ENCODE measurements around the gene GABRD. TPM values are rescaled to one million over a fixed set of nuclear protein-coding genes. Genes with fewer than 3 reads are reported as not detected.

GABRD gene
- total and polyA plus RNA-seq, 2 donors from 2014 or later, result 0.63 to 1.1 TPM

DNA sequence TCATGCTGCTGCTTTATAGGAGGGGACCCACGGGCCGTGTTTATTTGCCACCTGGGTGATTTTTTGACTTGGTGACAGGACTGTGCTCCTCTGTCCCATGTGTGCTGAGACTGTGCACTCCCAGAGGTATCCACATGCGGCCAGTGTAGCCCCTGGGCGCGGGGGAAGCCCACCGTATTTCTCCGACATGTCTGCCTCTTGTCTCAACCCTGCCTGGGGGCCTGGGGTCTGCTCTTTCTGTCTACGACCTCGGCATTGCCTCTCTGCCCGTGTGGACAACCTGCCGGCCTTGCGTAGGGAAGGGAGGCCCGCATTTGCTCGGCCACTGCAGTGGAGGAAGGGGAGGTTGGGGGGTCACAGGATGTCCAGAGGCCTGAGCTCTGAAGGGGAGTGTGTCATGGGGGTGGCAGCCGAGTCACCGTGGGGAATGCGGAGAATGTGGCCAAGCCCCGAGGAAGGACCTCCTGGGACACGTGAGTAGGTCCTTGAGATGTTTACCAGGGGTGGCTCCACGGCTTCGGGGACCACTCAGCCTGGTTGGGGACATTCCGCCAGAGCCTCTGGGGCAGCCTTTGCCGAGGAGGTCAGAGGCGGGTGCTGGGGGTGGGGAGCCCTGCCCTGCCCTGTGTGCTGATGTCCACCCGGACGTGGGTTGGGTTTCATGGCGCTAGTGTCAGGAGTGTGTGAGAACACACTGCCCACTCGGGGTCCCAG, 42.1 kb downstream of the GABRD start:
- H3K4me1 ChIP-seq (ENCODE audit: control insufficient read depth in 2 of 3, insufficient read depth in 2 of 3, low read depth in 1 of 3, low read length in 3 of 3), result no peaks in the 10 kb centered on the region
- H3K9ac ChIP-seq (ENCODE audit: low read length in 3 of 3), result no peak overlapping the region
- H3K36me3 ChIP-seq (ENCODE audit: control insufficient read depth in 2 of 3, insufficient read depth in 3 of 3, low read length in 3 of 3), result peaks cover 0 to 8% (median 0%) of the 10 kb centered on the region in 3 donors
- H3K4me3 ChIP-seq (ENCODE audit: low read length in 3 of 3), result no peak overlapping the region
- intact Hi-C loops (cut with DNase I), result no loop called here
- TF ChIP-seq CTCF (IDR thresholded peaks at IDR 0.05; ENCODE audit: borderline replicate concordance, extremely low read depth, insufficient read depth), result no peak
- no peak overlapping the region for H3K27ac ChIP-seq (ENCODE audit: low read depth in 2 of 2, low read length in 2 of 2)
- H3K27me3 ChIP-seq (ENCODE audit: control insufficient read depth, insufficient read depth, low read length), result no peaks in the 10 kb centered on the region
- FAIRE-seq, result no peak
- DNase-seq, result peak in 1 of 5 donors; percentile 65
- peaks cover 0 to 4% (median 0%) of the 10 kb centered on the region in 3 donors for H3K9me3 ChIP-seq (ENCODE audit: control insufficient read depth in 2 of 3, insufficient read depth in 1 of 3, low read length in 3 of 3)

DNA sequence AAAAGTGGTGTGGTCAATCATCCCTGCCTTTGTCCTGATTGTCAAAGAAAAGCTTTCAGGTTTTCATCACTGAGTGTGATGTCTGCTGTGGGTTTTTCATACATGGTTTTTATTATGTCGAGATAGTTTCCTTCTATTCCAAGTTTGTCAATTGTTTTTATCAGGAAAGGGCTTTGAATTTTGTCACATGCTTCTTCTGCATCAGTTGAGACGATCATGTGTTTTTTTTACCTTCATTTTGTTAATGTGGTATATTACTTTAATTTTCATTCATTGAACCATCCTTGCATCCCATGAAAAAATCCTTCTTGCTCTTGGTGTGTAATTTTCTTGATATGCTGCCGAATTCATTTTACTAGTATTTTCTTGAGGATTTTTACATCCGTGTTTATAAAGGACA, 46.6 kb downstream of the GABRD start:
- intact Hi-C loops (cut with DNase I), result no loop called here
- no peaks in the 10 kb centered on the region for H3K27me3 ChIP-seq (ENCODE audit: control insufficient read depth, insufficient read depth, low read length)
- peaks cover 0 to 3% (median 0%) of the 10 kb centered on the region in 3 donors for H3K36me3 ChIP-seq (ENCODE audit: control insufficient read depth in 2 of 3, insufficient read depth in 3 of 3, low read length in 3 of 3)
- H3K4me3 ChIP-seq (ENCODE audit: low read length in 3 of 3), result no peak overlapping the region
- FAIRE-seq, result no peak
- H3K9me3 ChIP-seq (ENCODE audit: control insufficient read depth in 2 of 3, insufficient read depth in 1 of 3, low read length in 3 of 3), result peaks cover 0 to 4% (median 0%) of the 10 kb centered on the region in 3 donors
- no peak for TF ChIP-seq CTCF (IDR thresholded peaks at IDR 0.05; ENCODE audit: borderline replicate concordance, extremely low read depth, insufficient read depth)
- no peak overlapping the region for H3K9ac ChIP-seq (ENCODE audit: low read length in 3 of 3)
- DNase-seq, result no peak
- no peaks in the 10 kb centered on the region for H3K4me1 ChIP-seq (ENCODE audit: control insufficient read depth in 2 of 3, insufficient read depth in 2 of 3, low read depth in 1 of 3, low read length in 3 of 3)
- no peak overlapping the region for H3K27ac ChIP-seq (ENCODE audit: low read depth in 2 of 2, low read length in 2 of 2)

- FAIRE-seq, result no peak
- intact Hi-C loops (cut with DNase I), result no loop called here
- DNase-seq, result peak in 1 of 5 donors; percentile 60
- Histone ChIP-seq H3K4me3 (ENCODE audit: low read length in 3 of 3) (no peak overlapping the region), H3K9me3 (ENCODE audit: control insufficient read depth in 2 of 3, insufficient read depth in 1 of 3, low read length in 3 of 3) (peaks cover 0 to 4% (median 0%) of the 10 kb centered on the region in 3 donors), H3K9ac (ENCODE audit: low read length in 3 of 3) (no peak overlapping the region), H3K36me3 (ENCODE audit: control insufficient read depth in 2 of 3, insufficient read depth in 3 of 3, low read length in 3 of 3) (peaks cover 0 to 3% (median 0%) of the 10 kb centered on the region in 3 donors), H3K27ac (ENCODE audit: low read depth in 2 of 2, low read length in 2 of 2) (no peak overlapping the region), H3K27me3 (ENCODE audit: control insufficient read depth, insufficient read depth, low read length) (no peaks in the 10 kb centered on the region), H3K4me1 (ENCODE audit: control insufficient read depth in 2 of 3, insufficient read depth in 2 of 3, low read depth in 1 of 3, low read length in 3 of 3) (no peaks in the 10 kb centered on the region)
- no peak for TF ChIP-seq CTCF (IDR thresholded peaks at IDR 0.05; ENCODE audit: borderline replicate concordance, extremely low read depth, insufficient read depth)
Observed at GRCh38 chr1:2067393-2067792, 48.2 kb downstream of the GABRD start.
